Stimulated activated CD4-positive, alpha-beta T cell treated with anti-CD3 and anti-CD28 coated beads, TNF-alpha, amount 100 ng/mL, for 1 hour (primary cell): ENCODE data around the gene LZTS2.

ENCODE experiments used
- DNase-seq, 3 donors: peaks; one replicate each; pipeline ENCODE4 v3.0.0-alpha.2; 2020; ENCODE audit warnings: low read depth in 3 of 3, low spot score in 1 of 3

Gene LZTS2

GRCh38 chr10:101047961-101048892 lies 48.6 kb downstream of the LZTS2 start:
- no peak for DNase-seq

- DNase-seq: peak in 2 of 3 donors; percentile 56 to 80
These were observed 50.8 kb downstream of the LZTS2 start for GRCh38 chr10:101050208-101051069.

- DNase-seq: no peak
These were observed 52.7 kb downstream of the LZTS2 start for GRCh38 chr10:101052285-101052684.

DNA sequence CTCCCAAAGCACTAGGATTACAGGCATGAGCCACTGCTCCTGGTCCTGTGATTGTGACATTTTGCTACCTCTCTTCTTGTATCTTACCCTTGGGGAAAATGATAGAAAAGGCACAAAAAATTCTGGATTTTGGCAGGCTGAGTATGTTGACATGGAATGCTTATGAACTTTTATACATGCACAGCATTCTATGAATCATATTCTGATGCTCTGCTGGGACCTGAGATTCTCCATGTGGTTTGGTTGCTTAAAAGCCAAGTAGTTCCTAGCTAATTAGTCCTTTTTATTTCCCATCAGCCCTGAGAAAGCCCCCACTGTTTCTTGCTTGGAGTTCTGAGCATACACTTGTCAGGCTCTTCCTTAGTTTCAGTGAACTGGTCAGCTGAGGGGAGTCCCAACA lies 53.9 kb downstream of the LZTS2 start:
- no peak for DNase-seq

DNA sequence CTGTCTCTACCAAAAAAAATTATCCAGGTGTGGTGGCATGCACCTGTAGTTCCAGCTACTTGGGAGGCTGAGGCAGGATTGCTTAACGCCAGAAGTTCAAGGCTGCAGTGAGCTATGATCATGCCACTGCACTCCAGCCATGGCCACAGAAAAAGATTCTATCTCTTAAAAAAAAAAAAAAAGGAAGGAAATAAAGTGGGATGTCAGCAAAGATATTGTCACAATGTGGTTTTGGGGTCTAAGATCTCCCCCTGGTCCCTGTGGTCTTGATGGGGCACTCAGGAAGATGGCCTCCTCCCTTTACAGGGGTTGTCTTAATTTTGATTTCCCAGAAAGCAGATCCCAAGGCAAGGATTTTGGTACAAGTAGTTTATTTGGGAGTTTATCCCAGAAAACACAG lies 54.7 kb downstream of the LZTS2 start:
- DNase-seq: no peak

DNA sequence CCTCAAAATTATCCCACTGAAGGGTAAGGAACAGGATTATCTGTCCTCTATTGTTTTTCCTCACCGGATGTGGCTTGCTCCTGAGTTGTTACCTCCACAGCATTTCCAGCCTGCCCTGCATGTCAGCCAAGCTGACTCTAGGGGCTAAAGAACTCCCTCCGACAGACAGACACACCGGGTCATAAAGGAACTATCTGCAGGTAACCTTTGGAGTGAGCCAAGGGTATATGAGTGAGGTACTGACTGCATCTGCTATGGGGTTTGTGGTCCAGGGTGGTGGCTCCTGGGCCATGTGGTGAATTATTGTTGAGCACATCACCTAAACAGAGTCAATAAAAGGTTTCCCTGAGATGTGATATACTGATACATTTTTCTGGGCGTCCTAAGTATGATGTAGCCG lies 55.3 kb downstream of the LZTS2 start:
- no peak for DNase-seq

GRCh38 chr10:101055411-101055810 lies 55.8 kb downstream of the LZTS2 start:
- no peak for DNase-seq

- DNase-seq: no peak
These were observed 57.0 kb downstream of the LZTS2 start for GRCh38 chr10:101056365-101057151.
